Suprapubic skin (tissue), 4 donors: Measurements from ENCODE around the gene SLC4A1AP.

Experiments used
- EP300 ChIP-seq: sonication (generic); formaldehyde crosslinking; IDR thresholded peaks from one replicate; pipeline ENCODE4 v1.6.1; 2017; ENCODE audit warnings: antibody characterized with exemption
- POLR2A ChIP-seq, 2 donors: fragments of 450-650 bp; IDR thresholded peaks; one replicate each; pipeline ENCODE4 v1.6.1; 2017; ENCODE audit warnings: antibody characterized with exemption in 2 of 2, mild to moderate bottlenecking in 2 of 2, moderate library complexity in 2 of 2
- POLR2AphosphoS5 ChIP-seq, 3 donors: sonication (generic); formaldehyde crosslinking; IDR thresholded peaks; one replicate each; pipeline ENCODE4 v1.6.1; 2017; ENCODE audit warnings: antibody characterized with exemption in 3 of 3

GRCh38 chr2:27742571-27742970, 78.9 kb downstream of the SLC4A1AP start:
- TF ChIP-seq POLR2A (IDR thresholded peaks at IDR 0.05) (no peak), EP300 (no peak), POLR2AphosphoS5 (IDR thresholded peaks at IDR 0.05) (no peak)
